Measurements from ENCODE around the gene SF3B4. TPM values are rescaled to one million over a fixed set of nuclear protein-coding genes. Genes with fewer than 3 reads are reported as not detected.

Gene SF3B4
- total and polyA plus RNA-seq, 4 donors: 6.3 to 16.6 (median 12.5) TPM

DNA sequence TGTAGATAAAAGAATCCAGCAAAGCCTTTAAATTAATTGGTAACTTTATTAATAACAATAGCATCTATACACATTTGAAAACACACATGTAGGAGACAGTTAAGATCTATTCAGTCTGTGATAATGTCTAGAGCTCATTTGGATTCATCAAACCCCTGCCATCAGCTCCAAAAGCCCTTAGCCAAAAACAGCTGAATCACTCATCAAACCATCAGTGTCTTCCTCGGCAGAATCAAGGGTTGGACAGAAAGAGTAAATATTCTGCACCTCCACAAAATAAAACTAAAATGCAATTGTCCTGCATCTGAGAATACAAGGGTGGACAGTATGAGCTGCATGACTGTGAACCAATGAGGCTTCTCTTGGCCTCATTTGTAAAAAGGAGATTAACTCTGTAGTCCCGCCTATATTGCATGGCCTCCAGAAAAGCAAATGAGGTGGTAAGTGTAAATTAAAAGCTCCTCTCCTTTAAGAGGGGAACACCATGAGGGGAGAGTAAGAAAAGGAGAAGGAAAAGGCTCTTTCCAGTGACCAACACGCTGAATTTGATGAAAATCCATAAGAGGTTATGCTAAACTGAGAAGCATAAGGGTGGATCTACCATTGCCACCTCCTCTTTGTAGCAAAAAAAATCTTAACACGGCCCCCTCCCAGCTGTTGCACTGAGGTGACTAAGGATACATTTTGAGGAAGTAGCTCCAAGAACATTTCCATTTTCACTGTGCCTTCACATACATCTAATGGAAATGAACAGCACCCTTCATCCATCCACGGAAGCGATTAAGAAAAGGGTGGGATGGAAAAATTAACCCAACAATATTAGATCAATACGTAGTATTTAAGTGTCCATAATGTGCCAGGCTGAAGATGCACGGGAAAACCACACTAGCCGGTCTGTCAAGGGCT lies 42.9 kb downstream of the SF3B4 start:
- DNase-seq (ENCODE audit: low spot score): no peak
- Histone ChIP-seq H3K9ac (ENCODE audit: low read depth in 1 of 2, low read length in 2 of 2) (peak overlapping the region; percentile 64 to 100), H3K27ac (ENCODE audit: low read depth in 1 of 2, low read length in 2 of 2) (peak overlapping the region; percentile 100), H3K4me1 (ENCODE audit: control insufficient read depth in 4 of 4, insufficient read depth in 4 of 4, low read length in 3 of 4) (peaks cover 6 to 38% (median 19%) of the 10 kb centered on the region in 4 donors), H3K9me3 (ENCODE audit: control insufficient read depth in 4 of 4, low read length in 3 of 4) (no peaks in the 10 kb centered on the region), H3K27me3 (ENCODE audit: control insufficient read depth in 4 of 4, insufficient read depth in 4 of 4, low read length in 3 of 4) (no peaks in the 10 kb centered on the region), H3K4me3 (ENCODE audit: low read depth in 1 of 3, low read length in 3 of 3) (peak overlapping the region; percentile 55 to 77 (median 60)), H3K36me3 (ENCODE audit: control insufficient read depth in 4 of 4, insufficient read depth in 3 of 4, low read depth in 1 of 4, low read length in 3 of 4) (no peaks in the 10 kb centered on the region)
- 6% methylated on average over 9 of the region's 9 CpGs for WGBS
- TF ChIP-seq JUND (IDR thresholded peaks at IDR 0.05) (no peak), FOXA1 (IDR thresholded peaks at IDR 0.05) (no peak), TAF1 (conservative IDR thresholded peaks at IDR 0.05) (no peak), HNF4A (conservative IDR thresholded peaks at IDR 0.05) (no peak), YY1 (IDR thresholded peaks at IDR 0.05) (no peak), FOXA2 (IDR thresholded peaks at IDR 0.05) (no peak), RAD21 (IDR thresholded peaks at IDR 0.05) (no peak)
- TF ChIP-seq, protein P1, sequence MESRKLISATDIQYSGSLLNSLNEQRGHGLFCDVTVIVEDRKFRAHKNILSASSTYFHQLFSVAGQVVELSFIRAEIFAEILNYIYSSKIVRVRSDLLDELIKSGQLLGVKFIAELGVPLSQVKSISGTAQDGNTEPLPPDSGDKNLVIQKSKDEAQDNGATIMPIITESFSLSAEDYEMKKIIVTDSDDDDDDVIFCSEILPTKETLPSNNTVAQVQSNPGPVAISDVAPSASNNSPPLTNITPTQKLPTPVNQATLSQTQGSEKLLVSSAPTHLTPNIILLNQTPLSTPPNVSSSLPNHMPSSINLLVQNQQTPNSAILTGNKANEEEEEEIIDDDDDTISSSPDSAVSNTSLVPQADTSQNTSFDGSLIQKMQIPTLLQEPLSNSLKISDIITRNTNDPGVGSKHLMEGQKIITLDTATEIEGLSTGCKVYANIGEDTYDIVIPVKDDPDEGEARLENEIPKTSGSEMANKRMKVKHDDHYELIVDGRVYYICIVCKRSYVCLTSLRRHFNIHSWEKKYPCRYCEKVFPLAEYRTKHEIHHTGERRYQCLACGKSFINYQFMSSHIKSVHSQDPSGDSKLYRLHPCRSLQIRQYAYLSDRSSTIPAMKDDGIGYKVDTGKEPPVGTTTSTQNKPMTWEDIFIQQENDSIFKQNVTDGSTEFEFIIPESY (IDR thresholded peaks at IDR 0.05): no peak
- TF ChIP-seq, protein P2, sequence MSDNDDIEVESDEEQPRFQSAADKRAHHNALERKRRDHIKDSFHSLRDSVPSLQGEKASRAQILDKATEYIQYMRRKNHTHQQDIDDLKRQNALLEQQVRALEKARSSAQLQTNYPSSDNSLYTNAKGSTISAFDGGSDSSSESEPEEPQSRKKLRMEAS (IDR thresholded peaks at IDR 0.05): no peak
- TF ChIP-seq, protein P3, sequence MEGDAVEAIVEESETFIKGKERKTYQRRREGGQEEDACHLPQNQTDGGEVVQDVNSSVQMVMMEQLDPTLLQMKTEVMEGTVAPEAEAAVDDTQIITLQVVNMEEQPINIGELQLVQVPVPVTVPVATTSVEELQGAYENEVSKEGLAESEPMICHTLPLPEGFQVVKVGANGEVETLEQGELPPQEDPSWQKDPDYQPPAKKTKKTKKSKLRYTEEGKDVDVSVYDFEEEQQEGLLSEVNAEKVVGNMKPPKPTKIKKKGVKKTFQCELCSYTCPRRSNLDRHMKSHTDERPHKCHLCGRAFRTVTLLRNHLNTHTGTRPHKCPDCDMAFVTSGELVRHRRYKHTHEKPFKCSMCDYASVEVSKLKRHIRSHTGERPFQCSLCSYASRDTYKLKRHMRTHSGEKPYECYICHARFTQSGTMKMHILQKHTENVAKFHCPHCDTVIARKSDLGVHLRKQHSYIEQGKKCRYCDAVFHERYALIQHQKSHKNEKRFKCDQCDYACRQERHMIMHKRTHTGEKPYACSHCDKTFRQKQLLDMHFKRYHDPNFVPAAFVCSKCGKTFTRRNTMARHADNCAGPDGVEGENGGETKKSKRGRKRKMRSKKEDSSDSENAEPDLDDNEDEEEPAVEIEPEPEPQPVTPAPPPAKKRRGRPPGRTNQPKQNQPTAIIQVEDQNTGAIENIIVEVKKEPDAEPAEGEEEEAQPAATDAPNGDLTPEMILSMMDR (IDR thresholded peaks at IDR 0.05; ENCODE audit: low read depth, low read length, missing input control): no peak

DNA sequence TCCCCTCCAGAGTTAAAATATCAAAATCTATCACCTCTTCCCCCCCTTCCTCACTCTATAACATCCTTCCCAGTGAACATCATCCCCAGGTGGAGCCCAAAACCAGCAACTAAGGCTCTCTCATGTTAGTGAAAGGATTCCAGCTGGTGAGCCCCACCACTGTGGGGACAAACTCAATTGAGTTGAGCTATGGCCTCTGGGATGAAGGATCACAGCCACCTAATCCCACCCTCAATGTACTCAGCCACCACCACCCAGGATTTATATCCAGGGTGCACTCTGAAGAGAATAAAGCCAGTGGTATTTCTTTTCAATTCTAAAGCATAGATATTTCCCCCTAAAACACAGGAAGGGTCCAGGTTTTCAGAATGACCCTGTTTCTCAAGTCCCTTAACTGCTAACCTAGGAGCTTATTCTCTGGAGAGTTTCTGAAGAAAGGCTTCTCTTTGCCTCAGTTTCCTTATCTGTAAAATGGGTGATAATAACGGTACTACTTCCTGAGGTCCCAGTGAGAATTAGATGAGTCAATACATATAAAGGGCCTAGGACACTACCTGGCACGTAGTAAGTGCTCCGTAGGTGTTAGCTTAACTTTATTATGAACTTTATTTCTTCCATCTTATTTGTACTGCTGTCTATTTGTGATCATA lies 43.9 kb downstream of the SF3B4 start:
- H3K36me3 ChIP-seq (ENCODE audit: control insufficient read depth in 4 of 4, insufficient read depth in 3 of 4, low read depth in 1 of 4, low read length in 3 of 4): no peaks in the 10 kb centered on the region
- H3K27ac ChIP-seq (ENCODE audit: low read depth in 1 of 2, low read length in 2 of 2): no peak overlapping the region
- H3K27me3 ChIP-seq (ENCODE audit: control insufficient read depth in 4 of 4, insufficient read depth in 4 of 4, low read length in 3 of 4): no peaks in the 10 kb centered on the region
- H3K9ac ChIP-seq (ENCODE audit: low read depth in 1 of 2, low read length in 2 of 2): no peak overlapping the region
- H3K9me3 ChIP-seq (ENCODE audit: control insufficient read depth in 4 of 4, low read length in 3 of 4): no peaks in the 10 kb centered on the region
- DNase-seq (ENCODE audit: low spot score): no peak
- no peak overlapping the region for H3K4me3 ChIP-seq (ENCODE audit: low read depth in 1 of 3, low read length in 3 of 3)
- 84% methylated on average over 3 of the region's 3 CpGs for WGBS
- H3K4me1 ChIP-seq (ENCODE audit: control insufficient read depth in 4 of 4, insufficient read depth in 4 of 4, low read length in 3 of 4): peaks cover 5 to 35% (median 19%) of the 10 kb centered on the region in 4 donors
- TF ChIP-seq YY1 (IDR thresholded peaks at IDR 0.05) (no peak), NR2F2 (IDR thresholded peaks at IDR 0.05) (no peak), JUND (IDR thresholded peaks at IDR 0.05) (no peak), HNF4A (conservative IDR thresholded peaks at IDR 0.05) (no peak), RXRA (IDR thresholded peaks at IDR 0.05) (no peak), HNF4G (IDR thresholded peaks at IDR 0.05) (no peak), RAD21 (IDR thresholded peaks at IDR 0.05) (no peak), FOXA2 (IDR thresholded peaks at IDR 0.05) (no peak), GABPA (IDR thresholded peaks at IDR 0.05 in 1 of 2, conservative IDR thresholded peaks at IDR 0.05 in 1 of 2) (no peak), SP1 (IDR thresholded peaks at IDR 0.05) (no peak), EGR1 (IDR thresholded peaks at IDR 0.05; ENCODE audit: low read depth in 2 of 2) (no peak), FOXA1 (IDR thresholded peaks at IDR 0.05) (no peak), TAF1 (conservative IDR thresholded peaks at IDR 0.05) (no peak)
- TF ChIP-seq, protein P4, sequence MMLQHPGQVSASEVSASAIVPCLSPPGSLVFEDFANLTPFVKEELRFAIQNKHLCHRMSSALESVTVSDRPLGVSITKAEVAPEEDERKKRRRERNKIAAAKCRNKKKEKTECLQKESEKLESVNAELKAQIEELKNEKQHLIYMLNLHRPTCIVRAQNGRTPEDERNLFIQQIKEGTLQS (IDR thresholded peaks at IDR 0.05): no peak
- TF ChIP-seq, protein P5, sequence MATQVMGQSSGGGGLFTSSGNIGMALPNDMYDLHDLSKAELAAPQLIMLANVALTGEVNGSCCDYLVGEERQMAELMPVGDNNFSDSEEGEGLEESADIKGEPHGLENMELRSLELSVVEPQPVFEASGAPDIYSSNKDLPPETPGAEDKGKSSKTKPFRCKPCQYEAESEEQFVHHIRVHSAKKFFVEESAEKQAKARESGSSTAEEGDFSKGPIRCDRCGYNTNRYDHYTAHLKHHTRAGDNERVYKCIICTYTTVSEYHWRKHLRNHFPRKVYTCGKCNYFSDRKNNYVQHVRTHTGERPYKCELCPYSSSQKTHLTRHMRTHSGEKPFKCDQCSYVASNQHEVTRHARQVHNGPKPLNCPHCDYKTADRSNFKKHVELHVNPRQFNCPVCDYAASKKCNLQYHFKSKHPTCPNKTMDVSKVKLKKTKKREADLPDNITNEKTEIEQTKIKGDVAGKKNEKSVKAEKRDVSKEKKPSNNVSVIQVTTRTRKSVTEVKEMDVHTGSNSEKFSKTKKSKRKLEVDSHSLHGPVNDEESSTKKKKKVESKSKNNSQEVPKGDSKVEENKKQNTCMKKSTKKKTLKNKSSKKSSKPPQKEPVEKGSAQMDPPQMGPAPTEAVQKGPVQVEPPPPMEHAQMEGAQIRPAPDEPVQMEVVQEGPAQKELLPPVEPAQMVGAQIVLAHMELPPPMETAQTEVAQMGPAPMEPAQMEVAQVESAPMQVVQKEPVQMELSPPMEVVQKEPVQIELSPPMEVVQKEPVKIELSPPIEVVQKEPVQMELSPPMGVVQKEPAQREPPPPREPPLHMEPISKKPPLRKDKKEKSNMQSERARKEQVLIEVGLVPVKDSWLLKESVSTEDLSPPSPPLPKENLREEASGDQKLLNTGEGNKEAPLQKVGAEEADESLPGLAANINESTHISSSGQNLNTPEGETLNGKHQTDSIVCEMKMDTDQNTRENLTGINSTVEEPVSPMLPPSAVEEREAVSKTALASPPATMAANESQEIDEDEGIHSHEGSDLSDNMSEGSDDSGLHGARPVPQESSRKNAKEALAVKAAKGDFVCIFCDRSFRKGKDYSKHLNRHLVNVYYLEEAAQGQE (IDR thresholded peaks at IDR 0.05): no peak
- TF ChIP-seq, protein P2 (IDR thresholded peaks at IDR 0.05): no peak
- TF ChIP-seq, protein P3 (IDR thresholded peaks at IDR 0.05; ENCODE audit: low read depth, low read length, missing input control): no peak

Data from liver (tissue), 9 donors.